NCI-H345 (cell line): ENCODE measurements around the gene MZT2A.
A peak's percentile ranks its signal among the peaks of the same experiment; 100 is the strongest.
"Not testable (repeated sequence)": the region's sequence is repeated elsewhere in the genome, so short reads cannot be mapped to it uniquely, and the experiment has no call there.

Experiments used
- DNase-seq: peaks from one replicate; lab custom pipeline; 2025; lab: John Stamatoyannopoulos, UW

MZT2A gene, protein sequence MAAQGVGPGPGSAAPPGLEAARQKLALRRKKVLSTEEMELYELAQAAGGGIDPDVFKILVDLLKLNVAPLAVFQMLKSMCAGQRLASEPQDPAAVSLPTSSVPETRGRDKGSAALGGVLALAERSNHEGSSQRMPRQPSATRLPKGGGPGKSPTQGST

DNA sequence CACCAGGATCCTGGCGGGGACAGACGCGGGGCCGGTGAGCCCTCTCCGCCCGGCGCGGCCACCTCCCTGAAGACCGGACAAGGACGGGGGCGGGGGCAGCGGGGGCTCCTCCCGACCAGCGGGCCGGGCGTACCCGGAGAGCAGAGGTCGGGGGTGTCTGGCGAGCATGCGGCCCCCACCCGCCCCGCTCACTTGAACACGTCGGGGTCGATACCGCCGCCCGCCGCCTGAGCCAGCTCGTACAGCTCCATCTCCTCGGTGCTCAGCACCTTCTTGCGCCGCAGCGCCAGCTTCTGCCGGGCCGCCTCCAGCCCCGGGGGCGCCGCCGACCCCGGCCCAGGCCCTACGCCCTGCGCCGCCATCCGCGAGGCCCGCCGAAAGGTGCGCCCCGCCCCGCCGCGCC lies at the start of gene MZT2A:
TSS of gene MZT2A (minus strand) at position 383 of the 403 bp plus-strand sequence. CDS start at position 362, 21 bp downstream.
- DNase-seq: not testable (repeated sequence)

GRCh38 chr2:131538856-131539255 lies 46.7 kb upstream of the MZT2A start:
- not testable (repeated sequence) for DNase-seq

DNA sequence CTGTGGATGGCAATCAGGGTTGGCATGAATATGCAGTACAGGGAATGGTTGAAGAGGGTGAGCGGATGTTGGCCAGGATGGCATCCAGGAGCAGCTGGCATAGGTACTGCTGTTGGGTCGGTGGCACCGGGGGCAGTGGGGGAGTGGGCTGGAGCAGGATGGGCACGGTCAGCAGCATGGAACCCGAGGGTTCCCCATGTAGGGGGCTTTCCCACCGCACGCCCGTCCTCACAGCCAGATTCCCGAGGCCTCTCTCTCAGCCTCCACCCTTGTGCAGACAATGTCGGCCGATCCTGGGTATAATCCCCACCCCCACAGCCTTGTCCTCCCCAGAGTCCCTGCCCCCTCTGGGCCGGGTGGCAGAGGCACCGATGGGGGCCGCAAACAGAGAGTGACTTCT lies 44.6 kb upstream of the MZT2A start:
- DNase-seq: not testable (repeated sequence)

DNA sequence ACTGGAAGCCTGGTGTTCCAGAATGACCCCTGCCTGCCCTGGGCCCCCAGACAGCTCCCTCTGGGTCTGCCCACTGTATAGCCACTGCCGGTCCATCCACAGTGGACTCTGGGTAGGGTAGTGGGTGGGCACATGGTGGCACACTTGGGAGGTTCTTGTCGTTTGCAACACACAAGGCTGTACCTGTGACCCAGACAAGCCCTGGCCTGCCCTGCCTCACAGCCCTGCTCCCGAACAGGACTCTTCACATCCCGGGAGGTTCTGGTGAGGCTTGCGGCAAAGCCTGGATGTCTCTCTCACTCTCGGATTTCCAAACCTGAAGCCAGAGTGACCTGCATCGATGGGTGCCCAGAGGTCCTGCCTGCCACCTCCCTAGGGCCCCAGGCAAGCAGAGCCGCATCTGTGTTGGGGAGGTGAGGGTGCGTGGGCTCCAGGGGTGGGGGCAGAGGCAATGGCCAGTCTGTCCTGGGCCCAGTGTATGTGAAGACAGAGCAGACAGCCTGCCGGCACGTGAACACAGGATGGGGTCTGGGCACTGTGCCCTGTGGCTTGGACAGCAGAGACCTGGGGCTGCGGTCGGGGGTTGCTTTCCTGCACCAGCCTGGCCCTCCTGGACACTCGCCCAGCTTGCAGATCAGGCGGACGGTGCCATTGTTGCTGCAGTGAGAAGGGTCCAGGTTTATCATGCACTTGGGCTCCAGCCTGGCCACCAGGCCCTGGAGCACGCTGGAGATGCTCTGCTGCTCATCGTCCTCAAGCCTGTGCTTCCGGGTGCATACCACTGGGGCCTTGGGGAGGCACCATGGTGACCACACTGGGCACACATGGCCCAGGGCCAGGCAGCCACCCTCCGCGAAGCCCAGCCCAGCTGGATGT lies 44.0 kb upstream of the MZT2A start:
- DNase-seq: not testable (repeated sequence)

- no peak for DNase-seq
Observed at GRCh38 chr2:131535526-131535925, 43.3 kb upstream of the MZT2A start.

DNA sequence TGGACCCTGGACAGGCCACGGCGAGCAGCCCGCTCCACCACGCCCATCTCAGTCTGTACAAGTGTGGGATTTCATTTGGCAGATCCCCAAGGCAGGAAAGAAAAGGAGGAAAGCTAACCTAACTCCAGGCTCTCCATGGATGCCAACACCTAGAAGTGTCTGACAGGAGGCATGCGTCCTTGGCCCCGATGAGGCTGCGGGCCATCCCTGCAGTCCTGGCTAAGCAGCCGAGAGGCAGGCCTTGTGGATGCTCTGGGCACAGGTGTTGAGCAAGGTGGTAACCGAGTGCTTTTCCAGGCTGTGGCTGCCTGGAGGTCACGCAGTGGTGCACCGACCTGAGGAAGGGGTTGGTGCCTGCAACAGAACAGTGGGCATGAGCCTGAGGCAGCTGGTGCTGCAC lies 42.8 kb upstream of the MZT2A start:
- DNase-seq: not testable (repeated sequence)

DNA sequence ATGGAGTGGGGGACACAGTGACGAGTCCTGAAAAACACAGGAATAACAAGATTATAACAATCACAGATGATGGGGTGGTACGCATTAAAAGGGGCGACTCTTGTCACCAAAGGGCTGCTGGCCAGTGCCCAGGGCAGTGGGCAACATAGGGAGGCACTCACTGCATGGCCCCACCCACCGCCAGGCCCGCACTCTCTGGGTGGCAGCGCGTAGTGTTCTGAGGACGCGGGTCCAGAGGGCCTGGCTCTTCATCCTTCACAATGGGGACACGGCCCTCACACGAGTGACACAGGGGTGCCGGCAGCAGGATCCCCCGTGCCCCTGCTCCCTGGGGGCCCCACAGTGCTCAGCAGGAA lies 42.1 kb upstream of the MZT2A start:
- DNase-seq: not testable (repeated sequence)

DNA sequence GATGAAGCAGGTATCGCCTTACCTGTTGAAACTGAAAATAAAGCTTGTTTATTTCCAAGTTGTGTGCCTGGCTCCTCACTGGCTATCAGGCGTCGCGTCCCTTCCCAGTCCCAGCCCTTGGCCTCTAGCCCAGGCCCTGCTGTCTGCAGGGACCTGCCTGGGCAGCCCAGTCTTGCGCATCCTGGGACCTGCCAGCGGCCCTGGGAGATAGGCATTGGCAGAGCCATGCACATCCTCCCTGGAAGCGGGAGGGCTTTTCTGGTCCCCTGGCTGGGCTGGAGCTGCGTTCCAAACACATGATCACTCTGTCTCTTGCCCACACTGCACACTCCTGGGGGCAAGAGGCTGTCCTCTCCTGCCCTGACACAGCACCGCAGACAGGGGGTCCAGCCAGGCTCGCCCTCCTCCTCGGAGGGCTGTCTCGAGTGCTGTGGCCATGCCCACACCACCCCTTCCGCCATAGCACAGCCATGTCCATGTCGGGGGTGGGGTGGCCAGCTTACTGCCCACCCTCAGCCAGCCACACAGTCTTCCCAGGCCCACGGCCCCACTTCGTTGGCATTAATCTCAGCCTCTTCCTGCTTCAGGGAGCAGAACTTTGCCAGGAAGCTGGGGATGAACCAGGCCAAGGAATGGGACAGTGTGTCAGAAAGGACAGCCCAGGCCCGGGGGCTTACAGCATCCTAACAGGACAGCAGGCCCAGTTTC lies 41.6 kb upstream of the MZT2A start:
- DNase-seq: peak; percentile 26

GRCh38 chr2:131532723-131533608 lies 40.8 kb upstream of the MZT2A start:
- peak; percentile 15 for DNase-seq

DNA sequence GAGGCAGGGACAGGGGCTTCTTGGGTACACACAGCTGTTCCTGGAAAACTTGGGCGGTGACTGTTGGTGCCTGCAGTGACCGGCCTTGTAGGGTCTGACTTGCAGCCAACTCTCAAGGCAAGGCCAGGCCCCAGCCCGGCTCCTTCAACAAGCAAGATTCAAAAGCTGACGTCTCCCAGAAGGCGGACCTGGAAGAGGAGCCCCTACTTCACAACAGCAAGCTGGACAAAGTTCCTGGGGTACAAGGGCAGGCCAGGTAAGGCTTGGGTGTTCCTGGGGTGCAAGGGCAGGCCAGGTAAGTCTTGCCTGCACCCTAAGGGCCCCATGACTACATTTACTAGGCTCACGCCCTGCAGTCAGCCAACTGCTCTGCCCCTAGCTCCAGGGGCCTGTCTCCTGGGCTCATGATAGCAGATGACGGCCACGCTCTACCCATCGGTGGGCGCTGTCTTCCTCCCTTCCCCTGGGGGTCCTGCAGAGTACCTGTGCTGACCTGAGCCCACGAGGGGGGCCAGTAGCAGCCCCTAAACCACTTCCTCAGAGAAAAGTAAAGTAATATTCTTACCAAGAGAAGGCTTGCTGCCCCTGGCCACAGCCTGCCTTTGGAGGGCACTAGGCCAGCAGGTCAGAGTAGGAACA lies 39.5 kb upstream of the MZT2A start:
- not testable (repeated sequence) for DNase-seq

DNA sequence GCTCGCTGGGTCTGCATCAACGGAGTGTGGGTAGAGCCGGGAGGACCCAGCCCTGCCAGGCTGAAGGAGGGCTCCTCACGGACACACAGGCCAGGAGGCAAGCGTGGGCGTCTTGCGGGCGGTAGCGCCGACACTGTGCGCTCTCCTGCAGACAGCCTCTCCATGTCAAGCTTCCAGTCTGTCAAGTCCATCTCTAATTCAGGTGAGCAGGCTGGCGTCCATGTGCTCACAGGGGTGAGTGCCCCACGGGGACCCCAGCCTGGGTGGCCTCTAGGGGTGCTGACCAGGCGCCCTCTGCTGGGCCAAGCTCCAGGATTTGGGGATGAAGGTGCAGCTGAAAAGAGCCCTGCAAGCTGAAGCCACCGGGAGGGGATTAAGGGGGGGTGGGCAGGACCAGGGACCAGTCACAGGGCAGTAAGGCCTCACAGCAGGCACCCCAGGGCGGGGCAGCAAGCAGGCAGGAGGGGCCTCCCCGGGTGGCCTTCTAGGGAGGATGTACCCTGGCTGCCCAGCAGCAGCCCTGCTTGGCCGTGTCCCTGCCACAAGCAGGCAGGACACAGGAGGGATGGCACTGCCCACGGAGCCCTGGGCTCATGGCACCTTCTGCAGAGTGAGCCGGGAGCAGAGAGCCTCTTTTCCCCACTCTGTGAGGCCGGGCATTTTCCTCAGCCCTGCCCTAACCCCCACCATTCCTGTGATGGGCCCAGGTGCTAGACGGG lies 38.6 kb upstream of the MZT2A start:
- DNase-seq: not testable (repeated sequence)

- not testable (repeated sequence) for DNase-seq
Observed at GRCh38 chr2:131529864-131530445, 37.8 kb upstream of the MZT2A start.

DNA sequence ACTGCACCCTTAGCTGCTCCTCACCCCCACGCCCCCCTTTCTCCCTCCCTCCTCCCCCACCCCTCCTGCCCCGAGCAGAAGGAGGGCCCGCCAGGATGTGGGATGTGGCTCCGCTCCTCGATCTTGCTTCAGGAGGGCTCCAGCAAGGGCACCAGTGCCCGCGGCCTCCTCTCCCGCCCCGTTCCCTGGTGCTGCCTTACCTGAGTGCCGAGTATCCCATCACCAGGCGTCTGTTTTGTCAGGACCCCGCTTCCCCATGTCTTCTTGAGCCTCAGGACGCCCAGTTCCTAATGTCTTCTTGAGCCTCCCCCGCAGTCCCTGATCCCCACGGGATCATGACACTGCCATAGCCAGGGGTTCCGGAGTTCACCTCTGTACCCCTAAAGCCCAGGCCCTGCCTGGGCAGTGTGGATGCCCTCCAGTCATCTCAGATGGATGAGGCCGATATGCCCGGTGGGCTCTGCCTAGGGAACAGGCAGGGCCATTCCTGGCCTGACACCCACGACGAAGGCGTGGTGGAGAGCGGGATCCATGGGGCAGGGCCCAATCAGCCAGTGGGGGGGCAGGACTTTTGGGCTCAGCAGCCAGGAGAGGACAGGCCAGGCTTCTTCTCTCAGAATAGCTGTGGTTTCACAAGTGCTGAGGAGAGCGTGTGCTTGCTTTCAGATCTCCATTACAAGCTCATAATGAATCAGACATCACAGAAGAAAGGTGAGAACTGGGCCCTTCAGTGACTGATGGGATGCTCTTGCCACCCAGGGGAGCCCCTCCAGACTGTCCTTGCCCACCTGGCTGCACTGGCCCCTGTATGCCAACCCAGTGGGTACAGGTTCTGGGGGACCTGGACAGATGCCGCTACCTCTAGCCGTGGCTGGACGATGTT lies 37.0 kb upstream of the MZT2A start:
- DNase-seq: not testable (repeated sequence)

DNA sequence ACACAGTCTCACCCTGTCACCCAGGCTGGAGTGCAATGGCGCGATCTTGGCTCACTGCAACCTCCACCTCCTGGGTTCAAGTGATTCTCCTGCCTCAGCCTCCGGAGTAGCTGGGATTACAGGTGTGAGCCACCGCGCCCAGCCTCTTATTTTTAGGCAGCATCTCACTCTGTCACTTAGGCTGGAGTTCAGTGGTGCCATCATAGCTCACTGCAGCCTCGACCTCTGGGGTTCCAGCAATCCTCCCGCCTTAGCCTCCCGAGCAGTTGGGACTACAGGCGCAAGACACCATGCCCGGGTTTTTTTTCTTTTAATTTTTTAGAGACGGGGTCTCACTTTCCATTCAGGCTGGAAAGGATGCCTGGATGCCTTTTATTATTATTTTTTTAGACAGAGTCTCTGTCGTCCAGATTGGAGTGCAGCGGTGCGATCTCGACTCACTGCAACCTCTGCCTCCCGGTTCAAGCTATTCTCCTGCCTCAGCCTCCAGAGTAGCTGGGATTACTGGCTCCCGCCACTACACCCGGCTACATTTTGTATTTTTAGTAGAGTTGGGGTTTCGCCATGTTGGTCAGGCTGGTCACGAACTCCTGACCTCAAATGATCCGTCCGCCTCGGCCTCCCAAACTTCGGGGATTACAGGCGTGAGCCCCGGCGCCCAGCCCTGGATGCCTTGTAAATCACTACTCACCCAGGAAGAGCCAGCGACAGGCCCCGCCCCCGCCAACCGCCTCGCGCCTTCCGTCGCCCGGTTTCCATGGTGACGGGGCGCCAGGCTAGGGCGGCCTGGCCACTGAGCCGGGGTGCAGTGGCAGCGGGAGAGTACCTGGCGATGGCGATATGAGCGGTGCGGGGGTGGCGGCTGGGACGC lies 35.2 kb upstream of the MZT2A start, which contains the start of gene CCDC74A:
TSS of gene CCDC74A (plus strand) at position 758 of the 871 bp plus-strand sequence. CDS start at position 841, 83 bp downstream.
- peak; percentile 85 for DNase-seq

GRCh38 chr2:131525256-131525655 lies 33.1 kb upstream of the MZT2A start:
- DNase-seq: not testable (repeated sequence)

DNA sequence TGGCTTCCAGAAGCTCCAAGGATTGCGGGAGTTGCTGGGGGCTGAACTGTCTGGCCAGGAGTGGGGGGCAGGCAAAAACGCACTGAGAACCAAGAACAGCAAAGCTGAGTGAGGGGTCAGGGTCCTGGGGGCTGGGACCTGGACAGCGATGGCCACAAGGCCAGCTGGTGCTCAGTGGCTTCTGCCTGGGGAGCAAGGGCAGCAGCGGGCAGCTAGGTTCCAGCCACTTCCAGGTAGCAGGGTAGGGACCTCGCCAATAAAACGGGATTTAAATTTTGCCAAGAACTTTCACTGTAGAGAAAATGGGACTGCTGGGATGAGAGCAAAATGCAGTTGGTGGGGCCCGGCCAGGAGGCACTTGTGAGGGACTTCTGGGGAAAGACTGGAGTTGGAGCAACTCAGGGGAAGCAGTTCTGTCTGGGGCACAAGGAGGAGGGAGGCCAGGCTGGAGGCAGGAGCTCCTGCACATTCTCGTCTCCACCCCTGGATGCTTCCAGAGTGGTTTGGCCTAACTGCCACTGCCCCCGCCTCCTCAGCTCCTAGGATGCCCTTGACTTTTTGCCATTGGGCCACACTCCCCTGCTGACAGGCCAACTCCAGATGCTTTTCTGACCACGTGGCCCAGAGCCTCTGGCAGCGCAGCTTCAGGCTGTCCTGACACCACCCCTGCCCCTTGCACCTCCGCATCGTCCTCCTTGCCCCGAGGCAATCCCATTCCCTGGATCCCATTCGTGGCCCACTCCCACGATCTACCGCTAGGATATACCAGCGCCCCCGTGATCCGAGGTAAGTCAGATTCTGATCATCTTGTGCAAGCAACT lies 30.0 kb upstream of the MZT2A start:
- no peak for DNase-seq

- DNase-seq: not testable (repeated sequence)
Observed at GRCh38 chr2:131521524-131521923, 29.3 kb upstream of the MZT2A start.
